GM21447 (cell line): ENCODE measurements around the gene PPP1R15B.
A peak's percentile ranks its signal among the peaks of the same experiment; 100 is the strongest.

ENCODE experiments used
- ATAC-seq: cut with Tn5 transposase; IDR thresholded peaks from one replicate; pipeline ENCODE4 v1.9.1; 2021; ENCODE audit not compliant: unreplicated experiment

Gene PPP1R15B

DNA sequence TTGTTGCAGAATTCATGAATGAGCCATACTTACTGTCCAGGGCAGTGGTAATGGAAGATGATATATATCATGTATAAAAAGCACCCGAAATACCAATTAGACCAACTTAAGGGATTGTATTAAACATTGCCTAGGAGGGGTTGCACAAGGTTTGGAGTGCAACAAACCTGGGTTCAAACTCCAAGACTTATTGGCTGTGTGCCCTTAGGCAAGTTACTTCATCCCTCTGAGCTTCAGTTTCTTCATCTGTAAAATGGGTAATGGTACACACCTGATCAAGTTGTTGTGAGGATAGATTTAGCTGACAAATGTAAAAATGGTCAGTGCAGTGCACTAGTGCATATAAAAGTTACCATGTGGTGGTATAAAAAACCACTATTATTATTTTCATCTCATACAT is 9.8 kb upstream of the PPP1R15B start:
- no peak for ATAC-seq

DNA sequence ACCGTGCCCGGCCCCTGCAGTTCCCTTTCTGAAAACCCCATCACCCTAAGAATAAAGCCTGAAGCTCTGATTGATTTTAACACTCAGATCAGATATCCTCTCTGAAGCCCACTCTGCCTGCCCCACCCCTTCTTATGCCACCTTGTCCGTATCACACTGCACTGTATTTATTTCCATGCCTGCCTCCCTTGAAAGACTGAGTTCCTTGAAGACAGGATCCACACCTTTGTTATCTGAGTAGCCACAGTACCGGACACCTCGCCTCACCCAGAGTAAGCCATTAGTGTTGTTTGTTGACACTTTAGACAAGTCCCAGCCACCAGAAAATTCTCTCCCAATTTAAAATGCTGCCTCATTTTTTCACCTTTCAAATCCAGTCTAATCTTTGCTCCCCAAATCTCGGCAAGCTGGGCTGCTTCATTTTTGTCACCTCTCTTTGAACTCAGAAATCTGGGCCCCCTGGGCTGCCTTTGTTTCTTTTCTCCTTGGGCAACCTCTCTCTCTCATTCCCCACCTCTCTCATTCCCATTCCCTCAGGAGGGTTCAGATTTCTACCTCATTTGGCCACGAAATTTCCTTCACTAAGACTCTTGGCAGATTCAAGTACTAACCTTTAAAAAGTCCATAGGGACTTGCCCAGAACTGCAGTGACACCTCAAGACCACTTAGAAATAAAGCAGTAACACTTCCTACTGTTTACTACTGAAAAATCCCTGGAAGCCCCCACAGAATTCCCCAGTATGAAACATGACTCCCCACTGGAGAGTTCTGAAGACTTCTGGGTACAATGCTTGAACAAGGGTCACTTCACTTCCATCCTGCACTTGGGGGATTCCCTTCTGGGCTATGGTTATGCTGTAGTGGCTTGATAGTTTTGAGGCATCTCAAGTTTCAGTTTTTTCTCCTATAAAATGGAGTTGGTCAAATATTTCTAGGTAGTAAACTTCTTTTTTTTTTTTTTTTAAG is 8.7 kb upstream of the PPP1R15B start:
- ATAC-seq, result no peak

DNA sequence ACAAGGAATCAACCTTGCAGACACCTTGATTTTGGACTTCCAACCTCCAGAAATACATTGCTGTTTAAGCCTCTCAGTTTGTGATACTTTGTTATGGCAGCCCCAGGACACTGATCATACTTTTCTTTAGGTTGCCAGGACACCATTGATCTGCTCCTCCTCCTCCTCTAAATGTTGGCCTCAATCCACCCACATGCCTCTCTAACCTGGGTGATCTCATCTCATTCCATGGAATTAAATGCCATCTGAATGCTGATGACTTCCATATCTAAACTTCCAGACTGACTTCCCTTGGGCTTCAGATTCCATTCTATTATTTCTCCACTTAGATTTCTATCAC is 7.4 kb upstream of the PPP1R15B start:
- ATAC-seq, result no peak

DNA sequence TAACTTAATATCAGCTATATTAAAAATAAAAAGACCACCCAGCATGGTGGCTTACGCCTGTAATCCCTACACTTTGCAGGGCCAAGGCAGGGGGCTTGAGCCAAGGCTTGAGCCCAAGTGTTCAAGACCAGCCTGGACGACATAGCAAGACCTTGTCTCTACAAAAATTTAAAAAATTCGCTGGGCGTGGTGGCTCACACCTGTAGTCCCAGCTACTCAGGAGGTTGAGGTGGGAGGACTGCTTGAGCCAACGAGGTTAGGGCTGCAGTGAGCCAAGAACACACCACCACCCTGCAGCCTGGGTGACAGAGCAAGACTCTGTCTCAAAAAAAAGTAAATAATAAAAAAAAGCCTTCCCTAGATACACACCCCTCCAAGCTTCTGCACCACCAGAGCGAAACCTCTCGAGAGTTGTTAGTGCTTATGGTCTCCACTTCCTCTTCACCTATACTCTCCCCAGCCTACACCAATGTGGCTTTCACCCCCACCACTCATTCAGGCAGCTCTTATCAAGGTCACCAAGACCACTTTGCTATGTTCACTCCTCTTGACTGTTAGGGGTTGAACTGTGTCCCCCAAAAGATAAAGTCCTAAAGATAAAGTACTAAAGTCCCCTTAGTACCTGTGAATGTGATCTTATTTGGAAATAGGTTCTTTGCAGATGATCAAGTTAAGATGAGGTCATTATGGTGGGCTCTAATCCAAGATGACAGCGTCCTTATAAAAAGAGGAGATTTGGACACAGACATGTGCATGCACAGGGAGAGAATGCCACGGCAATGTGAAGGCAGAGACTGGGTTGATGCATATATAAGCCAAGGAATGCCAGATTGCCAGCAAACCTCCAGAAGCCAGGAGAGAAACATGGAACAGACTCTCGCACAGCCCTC is 6.8 kb upstream of the PPP1R15B start:
- ATAC-seq, result peak; percentile 62

DNA sequence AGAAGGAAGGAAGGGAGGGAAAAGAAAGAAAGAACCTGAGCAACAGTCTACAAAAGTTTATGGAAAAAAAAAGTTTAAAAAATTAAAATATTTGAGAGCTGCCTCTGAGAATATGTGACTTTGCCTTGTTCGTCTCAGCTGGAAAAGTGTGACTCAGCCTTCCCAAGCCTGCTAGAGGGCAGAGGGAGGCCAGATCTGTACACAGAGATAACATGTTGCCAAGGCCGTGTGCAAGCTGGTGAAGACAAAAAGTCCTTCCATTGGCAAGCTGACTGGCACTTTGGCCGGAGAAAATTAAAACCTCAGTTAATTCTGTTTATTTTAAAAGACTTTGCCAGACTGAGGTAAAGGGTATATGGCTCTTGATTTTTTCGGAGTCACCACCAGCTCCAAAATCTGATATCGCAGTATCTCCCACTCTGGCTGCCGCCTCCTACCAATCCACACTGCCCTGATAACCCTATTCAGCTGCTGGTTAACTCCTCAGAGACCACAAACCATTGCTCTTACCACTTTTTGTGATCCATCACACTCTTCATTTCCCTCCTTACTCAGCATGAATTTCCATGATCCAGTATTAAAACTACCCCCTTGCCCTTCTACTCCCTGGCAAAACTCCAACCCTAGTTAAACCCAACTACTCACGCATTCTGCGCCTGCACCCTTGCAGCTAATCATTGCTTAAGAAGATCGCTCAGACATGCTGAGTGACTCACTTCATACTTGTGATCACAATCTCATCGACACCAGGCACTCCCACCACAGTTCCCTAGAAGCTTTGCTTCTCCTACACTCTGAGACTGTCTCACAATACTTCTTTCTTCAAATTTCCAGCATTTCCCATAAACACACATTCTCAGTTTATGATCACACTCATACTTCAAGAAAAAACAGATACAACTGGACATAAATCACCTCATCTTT is 5.7 kb upstream of the PPP1R15B start:
- no peak for ATAC-seq

DNA sequence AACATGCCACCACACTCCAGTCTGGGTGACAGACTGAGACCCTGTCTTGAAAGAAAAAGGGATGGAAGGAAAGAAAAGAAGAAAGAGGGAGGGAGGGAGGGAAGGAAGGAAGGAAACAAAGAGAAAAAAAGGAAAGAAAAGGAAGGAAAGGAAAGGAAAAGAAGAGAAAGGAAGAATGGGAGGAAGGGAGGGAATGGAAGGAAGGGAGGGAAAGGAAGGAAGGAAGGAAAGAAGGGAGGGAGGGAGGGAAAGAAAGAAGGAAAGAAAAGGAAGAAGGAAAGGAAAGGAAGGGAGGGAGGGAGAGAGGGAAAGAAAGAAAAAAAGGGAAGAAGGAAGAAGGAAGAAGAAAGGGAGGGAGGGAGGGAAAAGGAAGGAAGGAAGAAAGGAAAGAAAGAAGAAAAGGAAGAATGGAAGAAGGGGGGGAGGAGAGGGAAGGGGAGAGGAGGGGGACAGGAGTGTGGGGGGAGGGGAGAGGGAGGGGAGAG is 5.0 kb upstream of the PPP1R15B start:
- no peak for ATAC-seq

DNA sequence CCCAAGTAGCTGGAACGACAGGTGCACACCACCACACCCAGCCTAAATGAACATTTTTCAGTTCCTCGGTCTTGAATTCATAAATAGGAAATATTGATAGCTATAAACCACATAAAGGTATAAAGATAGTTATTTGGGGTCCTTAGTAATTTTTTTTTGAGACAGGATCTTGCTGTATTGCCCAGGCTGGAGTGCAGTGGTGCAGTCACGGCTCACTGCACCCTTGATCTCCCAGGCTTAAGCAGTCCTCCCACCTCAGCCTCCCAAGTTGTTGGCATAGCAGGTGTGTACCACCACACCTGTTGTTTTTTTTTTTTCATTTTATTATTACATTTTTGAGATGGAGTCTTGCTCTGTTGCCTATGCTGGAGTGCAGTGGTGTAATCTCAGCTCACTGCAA is 3.7 kb upstream of the PPP1R15B start:
- no peak for ATAC-seq

DNA sequence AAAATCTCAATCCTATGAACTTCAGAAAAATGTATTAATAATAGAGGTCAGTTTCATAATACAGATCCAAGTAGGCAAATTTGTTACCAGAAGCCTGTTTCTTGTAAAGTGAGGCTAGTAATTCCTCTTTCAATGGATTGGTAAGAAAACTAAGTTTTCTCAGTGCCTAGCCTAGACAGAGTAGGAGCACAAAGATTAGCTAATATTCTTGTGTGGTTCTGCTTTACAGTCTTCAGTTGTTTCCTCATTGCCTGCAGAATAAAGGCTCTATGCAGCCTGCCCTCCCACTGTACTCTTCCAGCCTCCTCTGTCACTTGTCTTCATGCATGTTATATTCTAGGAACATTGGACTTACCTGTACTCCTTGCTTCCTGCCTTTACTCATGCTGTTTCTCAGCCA is 2.4 kb upstream of the PPP1R15B start:
- ATAC-seq, result no peak

DNA sequence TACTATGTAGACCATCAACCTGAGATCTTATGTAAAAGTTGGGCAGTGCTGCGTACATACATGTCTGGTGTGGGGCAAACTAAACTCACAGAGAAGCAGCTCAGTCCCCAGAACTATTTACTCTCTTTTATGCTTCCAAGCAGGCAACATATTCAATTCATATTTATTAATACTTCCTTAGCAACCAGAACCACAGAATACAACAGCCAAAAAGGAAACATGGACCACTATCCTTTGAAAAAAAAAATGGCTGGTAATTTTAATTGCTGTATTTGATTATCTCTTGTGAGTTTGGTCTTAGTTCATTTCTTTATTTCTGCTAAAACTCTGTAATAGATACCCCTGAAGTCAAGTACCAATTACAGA is 1.5 kb upstream of the PPP1R15B start:
- no peak for ATAC-seq

DNA sequence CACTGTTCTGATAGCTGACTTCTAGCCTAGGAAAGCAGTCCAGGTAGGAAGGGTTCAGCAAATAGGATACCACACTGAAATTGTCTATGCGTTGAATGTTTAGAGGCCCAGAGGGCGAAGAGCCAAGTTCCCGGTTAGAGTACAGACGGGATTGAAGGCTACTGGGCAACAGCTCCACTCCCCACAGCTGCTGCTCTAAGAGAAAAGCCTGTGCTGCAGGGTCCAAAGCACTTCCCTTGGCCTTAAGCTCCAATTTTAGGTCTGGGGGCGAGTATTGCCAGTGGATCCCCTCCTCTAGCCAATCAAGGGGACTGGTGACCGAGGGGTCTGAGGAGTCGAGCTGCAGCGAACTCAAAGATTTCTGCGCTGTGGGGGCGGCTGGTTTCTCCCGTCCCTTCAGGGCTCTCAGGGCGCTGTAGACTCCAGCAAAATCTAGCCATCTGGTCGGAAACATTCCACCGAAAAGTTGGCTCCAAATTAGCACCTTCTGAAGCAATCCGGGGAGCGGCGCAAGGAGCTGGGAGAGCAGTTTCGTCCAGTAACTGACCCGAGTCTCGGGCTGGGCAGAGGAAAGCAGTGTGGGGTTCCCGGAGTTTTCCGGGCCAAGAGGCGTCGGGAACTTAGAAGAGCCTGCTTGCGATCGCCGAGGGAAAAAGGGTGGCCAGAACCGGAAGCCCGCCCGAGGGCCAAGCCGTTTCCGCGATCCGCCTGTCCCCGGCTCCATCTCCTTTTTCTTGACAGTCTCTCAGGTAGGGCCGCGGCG is 748 bp downstream of the PPP1R15B start:
- ATAC-seq, result peak; percentile 38

DNA sequence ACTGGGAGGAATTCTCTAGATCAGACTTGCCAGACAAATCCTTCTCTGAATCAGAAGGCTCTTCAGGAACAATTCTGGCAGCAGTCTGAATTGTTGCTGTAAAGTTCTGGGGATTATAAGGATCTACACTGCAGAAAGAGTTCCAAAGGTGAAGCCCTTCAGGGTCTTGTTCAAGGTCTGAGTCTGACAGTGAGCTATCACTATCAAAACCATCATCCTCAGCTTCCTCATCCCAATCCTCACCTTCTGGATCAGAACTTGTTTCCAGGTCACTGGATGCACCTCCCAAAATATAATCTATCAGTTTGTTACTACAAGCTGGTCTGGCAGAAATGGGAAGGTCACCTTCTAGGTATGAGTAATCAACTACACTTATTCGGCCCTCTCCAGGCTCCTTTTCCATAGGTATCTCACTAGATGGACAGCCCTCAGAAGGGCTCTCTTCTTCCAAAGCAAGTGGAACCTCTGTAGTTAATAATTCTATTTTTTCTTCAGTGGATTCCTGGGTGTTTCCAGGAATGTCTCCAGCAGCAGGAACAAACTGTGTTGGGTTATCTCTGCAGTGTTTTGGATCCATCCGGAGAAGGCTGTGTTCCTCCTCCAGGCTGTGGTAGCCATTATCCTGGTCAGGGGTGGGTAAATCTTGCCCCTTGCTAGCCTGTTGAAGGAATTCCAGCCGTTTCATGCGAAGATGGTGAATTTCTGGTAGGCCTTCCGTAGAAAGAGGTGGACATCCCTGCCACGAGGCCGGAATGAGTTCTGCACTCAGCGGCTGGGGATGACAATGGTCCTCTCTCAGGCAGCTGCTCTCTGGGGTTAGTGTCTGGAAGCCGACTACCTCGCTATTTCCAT is 1.6 kb downstream of the PPP1R15B start:
- ATAC-seq, result no peak

DNA sequence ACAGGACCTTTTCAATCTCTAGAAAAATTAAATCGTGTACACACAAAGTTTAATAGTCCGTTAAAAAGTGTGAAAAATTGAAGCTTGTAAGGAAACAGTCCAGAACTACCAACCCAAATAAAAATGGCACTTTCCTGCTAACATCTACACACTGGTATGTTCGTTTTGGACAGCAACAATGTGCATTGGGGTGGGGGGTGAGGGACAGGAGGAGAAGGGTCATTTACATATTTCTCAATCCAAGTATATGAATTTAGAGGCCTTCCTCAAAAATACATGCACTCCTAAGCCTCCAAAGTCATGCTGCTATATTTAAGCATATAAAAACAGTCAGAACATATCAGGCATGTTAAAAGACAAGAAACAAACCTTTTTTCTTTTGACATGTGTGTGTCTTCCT is 2.5 kb downstream of the PPP1R15B start:
- no peak for ATAC-seq

DNA sequence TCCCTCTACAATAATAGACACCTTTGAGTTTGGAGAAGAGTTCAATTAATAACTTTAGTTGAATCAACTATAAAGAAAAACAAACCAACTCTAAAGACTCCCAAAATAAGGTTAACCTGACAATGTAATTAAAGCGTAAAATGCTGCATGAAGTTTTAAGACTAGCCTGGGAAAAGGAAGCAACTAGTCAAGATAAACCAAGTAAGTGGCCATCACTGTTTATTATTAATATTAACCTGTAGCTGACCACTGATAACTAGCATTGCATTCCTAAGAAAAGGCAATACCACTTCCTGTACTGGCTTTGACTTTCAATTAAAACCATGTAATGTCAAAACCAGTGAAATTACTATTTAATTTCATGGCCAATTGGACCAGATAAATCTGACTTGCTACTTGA is 3.0 kb downstream of the PPP1R15B start:
- no peak for ATAC-seq

DNA sequence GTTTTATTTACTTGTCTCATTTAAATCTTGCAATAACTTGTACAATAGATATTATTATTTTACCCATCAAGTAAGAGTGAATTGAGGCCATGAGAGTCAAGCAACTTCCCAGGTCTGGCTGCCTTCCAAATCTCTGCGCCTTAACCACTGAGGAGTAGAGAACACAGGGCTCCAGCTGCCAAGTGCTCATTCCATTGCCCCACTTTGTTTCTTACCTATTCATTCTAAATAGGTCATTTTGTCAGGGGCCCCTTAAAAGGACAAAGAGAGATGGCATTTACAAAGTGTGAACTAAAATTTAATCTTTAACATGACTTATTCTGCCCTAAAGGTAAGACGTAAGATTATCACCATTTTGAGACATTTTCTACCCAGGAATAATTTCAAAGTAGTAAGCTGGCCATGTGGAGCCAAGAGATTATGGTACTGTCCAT is 3.5 kb downstream of the PPP1R15B start:
- no peak for ATAC-seq

DNA sequence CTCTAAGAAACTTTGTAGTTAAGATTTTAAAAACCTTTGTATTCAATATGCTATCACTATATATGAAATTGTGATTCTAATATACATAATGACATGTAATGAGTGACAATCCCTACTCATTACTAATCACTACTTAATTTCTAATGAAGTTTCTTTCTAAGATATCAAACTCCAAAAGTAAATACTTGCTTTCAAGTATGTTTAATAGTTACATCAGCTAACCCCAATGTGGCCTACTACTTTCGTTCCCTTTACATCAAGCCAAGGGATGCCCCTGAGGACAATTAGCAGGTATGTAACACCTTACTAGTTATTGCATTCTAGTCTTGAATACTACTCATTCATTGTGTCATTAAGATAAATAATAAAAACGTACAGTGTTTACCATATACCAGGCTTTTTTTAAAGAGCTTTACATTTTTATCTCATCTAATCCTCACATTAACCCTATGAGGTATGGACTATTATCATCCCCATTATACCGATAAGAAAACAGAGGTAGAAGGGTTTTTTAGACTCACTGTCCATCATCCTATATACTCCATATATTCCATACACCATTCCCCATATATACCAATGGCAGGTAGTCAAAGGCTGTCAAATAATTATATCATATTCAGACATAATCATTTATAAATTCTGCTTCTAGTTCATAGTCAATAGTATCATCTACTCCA is 4.2 kb downstream of the PPP1R15B start:
- no peak for ATAC-seq

DNA sequence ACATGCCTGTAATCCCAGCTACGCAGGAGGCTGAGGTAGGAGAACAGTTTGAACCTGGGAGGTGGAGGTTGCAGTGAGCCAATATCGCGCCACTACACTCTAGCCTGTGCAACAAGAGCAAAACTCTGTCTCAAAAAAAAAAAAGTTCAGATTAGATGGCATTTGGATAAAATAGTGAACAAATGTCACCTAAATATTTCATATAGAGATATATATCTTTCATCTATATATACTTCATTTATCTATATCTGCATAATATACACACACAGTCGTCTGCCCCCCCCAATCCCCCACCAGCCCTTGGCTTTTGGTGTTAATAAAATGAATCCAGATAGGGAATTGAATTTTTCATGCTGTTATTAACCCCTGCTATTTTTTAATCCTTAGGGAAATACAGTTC is 5.0 kb downstream of the PPP1R15B start:
- no peak for ATAC-seq

DNA sequence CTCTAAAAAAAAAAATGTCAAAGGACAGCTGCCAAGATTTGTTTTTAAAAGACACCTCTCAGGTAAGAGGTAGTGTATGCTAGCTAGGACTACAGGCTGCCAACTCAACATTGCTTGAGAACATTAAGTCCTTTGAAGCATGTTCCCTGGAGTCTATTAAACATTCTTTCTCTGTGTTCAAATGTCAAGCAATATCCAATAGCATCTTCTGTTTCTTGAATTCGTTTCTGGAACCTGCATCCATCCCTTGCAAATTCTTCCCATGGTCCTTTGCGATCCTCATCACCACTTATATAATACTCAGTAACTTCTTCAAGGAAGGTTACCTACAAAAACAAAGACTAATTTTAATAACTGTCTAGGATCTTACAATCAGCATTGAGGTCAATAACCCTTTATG is 5.6 kb downstream of the PPP1R15B start:
- no peak for ATAC-seq

DNA sequence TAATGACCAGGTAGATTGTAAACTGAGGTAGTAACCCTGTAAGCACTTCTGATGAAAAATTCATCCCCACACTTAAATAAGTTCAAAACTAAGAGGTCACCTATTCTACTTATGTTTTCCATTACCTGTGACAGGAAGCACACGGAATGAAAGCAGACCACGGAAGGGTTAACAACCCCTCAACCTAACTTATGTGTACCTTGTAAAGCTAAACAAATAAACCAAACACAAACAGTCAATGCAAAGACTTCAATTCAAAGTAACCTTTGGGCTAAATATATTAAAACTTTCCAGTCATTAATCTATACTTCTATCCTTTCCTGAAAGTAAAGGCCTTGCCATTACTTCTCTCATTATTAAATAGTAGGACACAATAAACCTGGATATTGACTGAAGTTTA is 7.0 kb downstream of the PPP1R15B start:
- no peak for ATAC-seq

DNA sequence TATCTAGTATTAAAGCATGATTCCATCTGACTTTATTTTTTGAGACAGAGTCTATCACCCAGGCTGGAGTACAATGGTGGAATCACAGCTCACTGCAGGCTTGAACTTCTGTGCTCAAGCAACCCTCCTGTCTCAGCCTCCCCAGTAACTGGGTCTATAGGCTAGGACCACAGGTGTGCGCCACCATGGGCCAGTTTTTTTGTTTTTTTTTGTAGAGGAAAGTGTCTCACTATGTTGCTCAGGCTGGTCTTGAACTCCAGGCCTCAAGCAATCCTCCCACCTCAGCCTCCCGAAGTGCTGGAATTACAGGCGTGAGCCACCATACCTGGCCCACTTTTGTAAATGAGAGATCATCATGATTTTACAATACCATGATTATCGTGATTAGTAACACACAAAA is 9.2 kb downstream of the PPP1R15B start:
- ATAC-seq, result no peak
